Right lobe of liver (tissue), 4 donors: Measurements from ENCODE around the gene ZCCHC7.

Experiments
- CTCF ChIP-seq, 4 donors: fragments of 200-600 bp in 3 of 4; fragments of 450-650 bp in 1 of 4; IDR thresholded peaks; one replicate each; pipeline versions ENCODE4 v1.5.1 to v1.8.0; 2016 to 2022; ENCODE audit warnings: antibody characterized with exemption in 4 of 4, mild to moderate bottlenecking in 2 of 4
- POLR2A ChIP-seq: fragments of 450-650 bp; IDR thresholded peaks from one replicate; pipeline ENCODE4 v1.6.1; 2017; ENCODE audit warnings: antibody characterized with exemption, mild to moderate bottlenecking
- donor health status: DM: no; HTN: no; CAD: no.
- donor health status: DM: no; HTN: no; CAD: no.
- donor health status: DM: no; HTN: yes; CAD: no.

DNA sequence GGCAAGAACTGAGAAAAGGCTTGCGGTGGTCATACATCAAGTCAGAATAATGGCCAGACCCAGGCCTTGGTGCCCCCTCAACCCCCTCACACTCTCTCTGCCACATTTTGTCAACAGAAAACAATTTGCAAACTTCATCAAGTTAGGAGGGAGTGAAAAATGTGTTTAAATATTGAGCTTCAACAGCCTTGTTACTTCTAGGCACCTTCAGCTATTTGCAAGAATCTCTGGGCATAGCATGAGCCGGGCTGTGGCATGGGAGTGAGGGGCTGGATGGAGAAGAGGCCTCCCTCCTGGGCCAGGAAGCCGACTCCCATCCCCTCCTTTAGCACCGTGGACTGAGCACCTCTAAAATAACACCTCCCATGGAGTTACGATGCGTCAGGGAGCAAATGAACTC, 249.9 kb downstream of the ZCCHC7 start:
- TF ChIP-seq CTCF (IDR thresholded peaks at IDR 0.05), result no peak
- TF ChIP-seq POLR2A, result no peak
